ENCODE data around the gene CAV1.
"Not testable (repeated sequence)": the region's sequence is repeated elsewhere in the genome, so short reads cannot be mapped to it uniquely, and the experiment has no call there.

The CAV1 gene

GRCh38 chr7:116578526-116578925 lies 53.7 kb downstream of the CAV1 start:
- no peaks in the 10 kb centered on the region for H3K9me3 ChIP-seq (ENCODE audit: control insufficient read depth, insufficient read depth, low read length)
- H3K27me3 ChIP-seq (ENCODE audit: control insufficient read depth, insufficient read depth, low read length): no peaks in the 10 kb centered on the region
- H3K9ac ChIP-seq (ENCODE audit: low read depth, low read length): no peak overlapping the region
- no peaks in the 10 kb centered on the region for H3K4me1 ChIP-seq (ENCODE audit: control insufficient read depth, insufficient read depth, low read length)
- no peaks in the 10 kb centered on the region for H3K36me3 ChIP-seq (ENCODE audit: control insufficient read depth, insufficient read depth, low read length)
- no peak overlapping the region for H3K4me3 ChIP-seq (ENCODE audit: low read depth, low read length)

GRCh38 chr7:116579322-116579721 lies 54.5 kb downstream of the CAV1 start:
- no peaks in the 10 kb centered on the region for H3K27me3 ChIP-seq (ENCODE audit: control insufficient read depth, insufficient read depth, low read length)
- H3K36me3 ChIP-seq (ENCODE audit: control insufficient read depth, insufficient read depth, low read length): no peaks in the 10 kb centered on the region
- H3K9me3 ChIP-seq (ENCODE audit: control insufficient read depth, insufficient read depth, low read length): no peaks in the 10 kb centered on the region
- no peak overlapping the region for H3K9ac ChIP-seq (ENCODE audit: low read depth, low read length)
- H3K4me3 ChIP-seq (ENCODE audit: low read depth, low read length): no peak overlapping the region
- no peaks in the 10 kb centered on the region for H3K4me1 ChIP-seq (ENCODE audit: control insufficient read depth, insufficient read depth, low read length)

GRCh38 chr7:116579835-116580234 lies 55.0 kb downstream of the CAV1 start:
- Histone ChIP-seq H3K9me3 (ENCODE audit: control insufficient read depth, insufficient read depth, low read length) (no peaks in the 10 kb centered on the region), H3K9ac (ENCODE audit: low read depth, low read length) (no peak overlapping the region), H3K27me3 (ENCODE audit: control insufficient read depth, insufficient read depth, low read length) (no peaks in the 10 kb centered on the region), H3K4me1 (ENCODE audit: control insufficient read depth, insufficient read depth, low read length) (no peaks in the 10 kb centered on the region), H3K36me3 (ENCODE audit: control insufficient read depth, insufficient read depth, low read length) (no peaks in the 10 kb centered on the region), H3K4me3 (ENCODE audit: low read depth, low read length) (no peak overlapping the region)

- no peak overlapping the region for H3K9ac ChIP-seq (ENCODE audit: low read depth, low read length)
Measured at GRCh38 chr7:116582164-116582732, 57.4 kb downstream of the CAV1 start.

GRCh38 chr7:116582806-116583444 lies 58.1 kb downstream of the CAV1 start:
- Histone ChIP-seq H3K27me3 (ENCODE audit: control insufficient read depth, insufficient read depth, low read length) (no peaks in the 10 kb centered on the region), H3K9ac (ENCODE audit: low read depth, low read length) (no peak overlapping the region), H3K36me3 (ENCODE audit: control insufficient read depth, insufficient read depth, low read length) (no peaks in the 10 kb centered on the region), H3K9me3 (ENCODE audit: control insufficient read depth, insufficient read depth, low read length) (no peaks in the 10 kb centered on the region), H3K4me3 (ENCODE audit: low read depth, low read length) (no peak overlapping the region), H3K4me1 (ENCODE audit: control insufficient read depth, insufficient read depth, low read length) (no peaks in the 10 kb centered on the region)

More at GRCh38 chr7:116582164-116582732, 57.4 kb downstream of the CAV1 start:
- Histone ChIP-seq H3K36me3 (ENCODE audit: control insufficient read depth, insufficient read depth, low read length) (no peaks in the 10 kb centered on the region), H3K4me1 (ENCODE audit: control insufficient read depth, insufficient read depth, low read length) (no peaks in the 10 kb centered on the region), H3K4me3 (ENCODE audit: low read depth, low read length) (no peak overlapping the region), H3K27me3 (ENCODE audit: control insufficient read depth, insufficient read depth, low read length) (no peaks in the 10 kb centered on the region), H3K9me3 (ENCODE audit: control insufficient read depth, insufficient read depth, low read length) (no peaks in the 10 kb centered on the region)

- Histone ChIP-seq H3K27me3 (ENCODE audit: control insufficient read depth, insufficient read depth, low read length) (no peaks in the 10 kb centered on the region), H3K9ac (ENCODE audit: low read depth, low read length) (no peak overlapping the region), H3K9me3 (ENCODE audit: control insufficient read depth, insufficient read depth, low read length) (no peaks in the 10 kb centered on the region), H3K36me3 (ENCODE audit: control insufficient read depth, insufficient read depth, low read length) (no peaks in the 10 kb centered on the region), H3K4me3 (ENCODE audit: low read depth, low read length) (no peak overlapping the region), H3K4me1 (ENCODE audit: control insufficient read depth, insufficient read depth, low read length) (no peaks in the 10 kb centered on the region)
Measured at GRCh38 chr7:116583653-116584052, 58.8 kb downstream of the CAV1 start.

- Histone ChIP-seq H3K4me1 (ENCODE audit: control insufficient read depth, insufficient read depth, low read length) (no peaks in the 10 kb centered on the region), H3K9me3 (ENCODE audit: control insufficient read depth, insufficient read depth, low read length) (no peaks in the 10 kb centered on the region), H3K9ac (ENCODE audit: low read depth, low read length) (no peak overlapping the region), H3K27me3 (ENCODE audit: control insufficient read depth, insufficient read depth, low read length) (no peaks in the 10 kb centered on the region), H3K36me3 (ENCODE audit: control insufficient read depth, insufficient read depth, low read length) (no peaks in the 10 kb centered on the region), H3K4me3 (ENCODE audit: low read depth, low read length) (no peak overlapping the region)
Measured at GRCh38 chr7:116584721-116585120, 59.9 kb downstream of the CAV1 start.

- no peaks in the 10 kb centered on the region for H3K27me3 ChIP-seq (ENCODE audit: control insufficient read depth, insufficient read depth, low read length)
- no peak overlapping the region for H3K4me3 ChIP-seq (ENCODE audit: low read depth, low read length)
- H3K9ac ChIP-seq (ENCODE audit: low read depth, low read length): no peak overlapping the region
- H3K9me3 ChIP-seq (ENCODE audit: control insufficient read depth, insufficient read depth, low read length): no peaks in the 10 kb centered on the region
- H3K4me1 ChIP-seq (ENCODE audit: control insufficient read depth, insufficient read depth, low read length): no peaks in the 10 kb centered on the region
- H3K36me3 ChIP-seq (ENCODE audit: control insufficient read depth, insufficient read depth, low read length): no peaks in the 10 kb centered on the region
Measured at GRCh38 chr7:116585392-116585791, 60.6 kb downstream of the CAV1 start.

- Histone ChIP-seq H3K27me3 (ENCODE audit: control insufficient read depth, insufficient read depth, low read length) (no peaks in the 10 kb centered on the region), H3K9me3 (ENCODE audit: control insufficient read depth, insufficient read depth, low read length) (no peaks in the 10 kb centered on the region), H3K4me3 (ENCODE audit: low read depth, low read length) (no peak overlapping the region), H3K9ac (ENCODE audit: low read depth, low read length) (no peak overlapping the region), H3K36me3 (ENCODE audit: control insufficient read depth, insufficient read depth, low read length) (no peaks in the 10 kb centered on the region), H3K4me1 (ENCODE audit: control insufficient read depth, insufficient read depth, low read length) (no peaks in the 10 kb centered on the region)
Measured at GRCh38 chr7:116585967-116586366, 61.1 kb downstream of the CAV1 start.

GRCh38 chr7:116587200-116587599 lies 62.4 kb downstream of the CAV1 start:
- not testable (repeated sequence) for H3K9me3 ChIP-seq (ENCODE audit: control insufficient read depth, insufficient read depth, low read length); H3K9ac ChIP-seq (ENCODE audit: low read depth, low read length); H3K36me3 ChIP-seq (ENCODE audit: control insufficient read depth, insufficient read depth, low read length); H3K27me3 ChIP-seq (ENCODE audit: control insufficient read depth, insufficient read depth, low read length); H3K4me3 ChIP-seq (ENCODE audit: low read depth, low read length); H3K4me1 ChIP-seq (ENCODE audit: control insufficient read depth, insufficient read depth, low read length)

GRCh38 chr7:116588225-116588624 lies 63.4 kb downstream of the CAV1 start:
- no peaks in the 10 kb centered on the region for H3K36me3 ChIP-seq (ENCODE audit: control insufficient read depth, insufficient read depth, low read length)
- no peaks in the 10 kb centered on the region for H3K9me3 ChIP-seq (ENCODE audit: control insufficient read depth, insufficient read depth, low read length)
- H3K4me3 ChIP-seq (ENCODE audit: low read depth, low read length): no peak overlapping the region
- no peaks in the 10 kb centered on the region for H3K27me3 ChIP-seq (ENCODE audit: control insufficient read depth, insufficient read depth, low read length)
- peaks cover 8% of the 10 kb centered on the region for H3K4me1 ChIP-seq (ENCODE audit: control insufficient read depth, insufficient read depth, low read length)
- H3K9ac ChIP-seq (ENCODE audit: low read depth, low read length): no peak overlapping the region

Data from iPS-15b (cell line).